K562 (cell line): Measurements from ENCODE around the gene PTPRF. TPM values are rescaled to one million over a fixed set of nuclear protein-coding genes. Genes with fewer than 3 reads are reported as not detected.

Source experiments
- EGR1 ChIP-seq: fragments of 450-650 bp; conservative IDR thresholded peaks from 2 replicates; pipeline ENCODE4 v1.6.1; 2017; ENCODE audit warnings: mild to moderate bottlenecking
- FOXK2 ChIP-seq, 2 experiments: fragments of 450-650 bp; IDR thresholded peaks in 1 of 2; conservative IDR thresholded peaks in 1 of 2; 2 replicates each; pipeline ENCODE4 v1.6.1; 2016; ENCODE audit warnings: low read depth in 2 of 2, mild to moderate bottlenecking in 1 of 2
- HDAC1 ChIP-seq, 2 experiments: fragments of 450-650 bp; IDR thresholded peaks; 2 replicates each; pipeline ENCODE4 v1.6.1; 2016 to 2017; ENCODE audit warnings: inconsistent platforms in 1 of 2, mild to moderate bottlenecking in 1 of 2, moderate library complexity in 1 of 2
- HMGN3 ChIP-seq: IDR thresholded peaks from 2 replicates; pipeline ENCODE4 v1.6.1; 2011; ENCODE audit warnings: borderline replicate concordance, low read depth, mild to moderate bottlenecking, mixed read lengths, low read length; ENCODE audit not compliant: insufficient read length; ENCODE audit errors: extremely low read depth
- PHF21A ChIP-seq: fragments of 450-650 bp; IDR thresholded peaks from 2 replicates; pipeline ENCODE4 v1.6.1; 2017; ENCODE audit warnings: low read depth, borderline replicate concordance
- SMAD1 ChIP-seq: fragments of 150-350 bp; IDR thresholded peaks from 2 replicates; pipeline ENCODE4 v1.6.1; 2014; ENCODE audit warnings: low read length, low read depth; ENCODE audit not compliant: partially characterized antibody
- SMAD2 ChIP-seq: fragments of 150-350 bp; IDR thresholded peaks from 2 replicates; pipeline ENCODE4 v1.6.1; 2014; ENCODE audit warnings: low read depth, mild to moderate bottlenecking, low read length
- ZBTB1 ChIP-seq: sonication (generic); formaldehyde crosslinking; IDR thresholded peaks from 2 replicates; pipeline ENCODE4 v1.8.1; 2023; ENCODE audit warnings: missing genetic modification reagents, low read depth, mild to moderate bottlenecking, borderline replicate concordance
- ZNF143 ChIP-seq: sonication (generic); formaldehyde crosslinking; IDR thresholded peaks from 2 replicates; pipeline ENCODE4 v1.9.0; 2022; ENCODE audit warnings: mild to moderate bottlenecking, missing genetic modification reagents
- ZNF512 ChIP-seq: IDR thresholded peaks from 2 replicates; pipeline ENCODE4 v1.6.1; 2016; ENCODE audit warnings: missing genetic modification characterization, missing compliant biosample characterization
- polyA plus RNA-seq, 8 experiments: library from polyadenylated mRNA; depleted of rRNA in 4 of 8; stranded (reverse) in 5 of 8; unstranded in 3 of 8; fragments of >200 nt; fragmentation: Nextera tagmentation in 2 of 8; fragmentation: Illumina TruSeq in 1 of 8; extraction: Ambion mirVana in 2 of 8; extraction: Trizol in 1 of 8; gene quantifications; 2 replicates each; pipeline versions ENCODE4 v1.2.1 to v1.2.3, GENCODE V29; 2011 to 2014; ENCODE audit warnings: inconsistent platforms in 1 of 8, missing spikeins in 1 of 8
- total RNA-seq, 7 experiments: library from RNA; depleted of rRNA in 6 of 7; stranded (reverse); fragments of >200 nt in 6 of 7; fragmentation: Illumina TruSeq in 2 of 7; extraction: Trizol in 2 of 7; gene quantifications; 2 replicates each; pipeline versions ENCODE4 v1.2.1 to v1.2.3, GENCODE V29; 2011 to 2021; ENCODE audit warnings: low replicate concordance in 1 of 7

PTPRF gene
- total and polyA plus RNA-seq, 9 of the 15 experiments (the other 6 are each of a cell fraction or from before 2014, with no cell fraction given) = 0.13 to 4.3 (median 1.1) TPM

GRCh38 chr1:43531906-43532584, 1.4 kb downstream of the PTPRF start (continued):
- 0 out of 4 replicates have a peak, but pooled peaks of 1 of the 2 experiments have one; percentile 22 for TF ChIP-seq HDAC1 (IDR thresholded peaks at IDR 0.05)
- no peak for TF ChIP-seq ZBTB1 (CRISPR knock-in tag)
- TF ChIP-seq EGR1 = no peak
- TF ChIP-seq ZNF143 (CRISPR knock-in tag) = 0 out of 2 replicates have a peak, but pooled peaks have one; percentile 29
- TF ChIP-seq PHF21A = no peak
- TF ChIP-seq SMAD2 = no peak
- no peak for TF ChIP-seq FOXK2 (conservative IDR thresholded peaks at IDR 0.05 in 1 of 2, IDR thresholded peaks at IDR 0.05 in 1 of 2; ENCODE audit: low read depth in 2 of 2)
- TF ChIP-seq ZNF512 (tag) = 0 out of 2 replicates have a peak, but pooled peaks have one; percentile 45
- no peak for TF ChIP-seq SMAD1
- no peak for TF ChIP-seq HMGN3
